ENCODE measurements around the gene NECTIN1. TPM values are rescaled to one million over a fixed set of nuclear protein-coding genes. Genes with fewer than 3 reads are reported as not detected.

NECTIN1 gene
- total and polyA plus RNA-seq, 2 of the 13 experiments (the other 11 are each of a cell fraction or from before 2014, with no cell fraction given) = 3.9 to 7.3 TPM

GRCh38 chr11:119666463-119667131, 62.4 kb downstream of the NECTIN1 start (continued):
- TF ChIP-seq ARID5B (CRISPR knock-in tag; IDR thresholded peaks at IDR 0.05) (0 out of 2 replicates have a peak, but pooled peaks have one; percentile 12), BHLHE40 (IDR thresholded peaks at IDR 0.05; ENCODE audit: low read length) (peak; percentile 45; the same call in 1 of the 2 replicates), MYC (CRISPR knock-in tag; IDR thresholded peaks at IDR 0.05; ENCODE audit: borderline replicate concordance) (no peak; the same call in 1 of the 2 replicates), ASH2L (IDR thresholded peaks at IDR 0.05; ENCODE audit: insufficient read length, low read depth, low read length) (no peak), ETV5 (CRISPR knock-in tag; IDR thresholded peaks at IDR 0.05; ENCODE audit: borderline replicate concordance) (no peak), ZNF780A (CRISPR knock-in tag; IDR thresholded peaks at IDR 0.05) (no peak), HMGXB4 (CRISPR knock-in tag; IDR thresholded peaks at IDR 0.05; ENCODE audit: borderline replicate concordance in 1 of 2, low read depth in 1 of 2) (peak in 1 of 2 experiments; percentile 60; a peak in 2 of 4 replicates), XRCC5 (optimal IDR thresholded peaks at IDR 0.05; ENCODE audit: low read length) (peak; percentile 68), PRDM15 (CRISPR knock-in tag; IDR thresholded peaks at IDR 0.05) (no peak), KLF16 (CRISPR knock-in tag; IDR thresholded peaks at IDR 0.05) (peak in 1 of 2 experiments; percentile 52; a peak in 1 of 4 replicates), TAF15 (IDR thresholded peaks at IDR 0.05; ENCODE audit: low read depth, low read length, poor library complexity, severe bottlenecking) (no peak), SMAD1 (CRISPR knock-in tag; IDR thresholded peaks at IDR 0.05; ENCODE audit: borderline replicate concordance, low read depth) (peak; percentile 65; the same call in 1 of the 2 replicates)
- TF ChIP-seq, protein P1, sequence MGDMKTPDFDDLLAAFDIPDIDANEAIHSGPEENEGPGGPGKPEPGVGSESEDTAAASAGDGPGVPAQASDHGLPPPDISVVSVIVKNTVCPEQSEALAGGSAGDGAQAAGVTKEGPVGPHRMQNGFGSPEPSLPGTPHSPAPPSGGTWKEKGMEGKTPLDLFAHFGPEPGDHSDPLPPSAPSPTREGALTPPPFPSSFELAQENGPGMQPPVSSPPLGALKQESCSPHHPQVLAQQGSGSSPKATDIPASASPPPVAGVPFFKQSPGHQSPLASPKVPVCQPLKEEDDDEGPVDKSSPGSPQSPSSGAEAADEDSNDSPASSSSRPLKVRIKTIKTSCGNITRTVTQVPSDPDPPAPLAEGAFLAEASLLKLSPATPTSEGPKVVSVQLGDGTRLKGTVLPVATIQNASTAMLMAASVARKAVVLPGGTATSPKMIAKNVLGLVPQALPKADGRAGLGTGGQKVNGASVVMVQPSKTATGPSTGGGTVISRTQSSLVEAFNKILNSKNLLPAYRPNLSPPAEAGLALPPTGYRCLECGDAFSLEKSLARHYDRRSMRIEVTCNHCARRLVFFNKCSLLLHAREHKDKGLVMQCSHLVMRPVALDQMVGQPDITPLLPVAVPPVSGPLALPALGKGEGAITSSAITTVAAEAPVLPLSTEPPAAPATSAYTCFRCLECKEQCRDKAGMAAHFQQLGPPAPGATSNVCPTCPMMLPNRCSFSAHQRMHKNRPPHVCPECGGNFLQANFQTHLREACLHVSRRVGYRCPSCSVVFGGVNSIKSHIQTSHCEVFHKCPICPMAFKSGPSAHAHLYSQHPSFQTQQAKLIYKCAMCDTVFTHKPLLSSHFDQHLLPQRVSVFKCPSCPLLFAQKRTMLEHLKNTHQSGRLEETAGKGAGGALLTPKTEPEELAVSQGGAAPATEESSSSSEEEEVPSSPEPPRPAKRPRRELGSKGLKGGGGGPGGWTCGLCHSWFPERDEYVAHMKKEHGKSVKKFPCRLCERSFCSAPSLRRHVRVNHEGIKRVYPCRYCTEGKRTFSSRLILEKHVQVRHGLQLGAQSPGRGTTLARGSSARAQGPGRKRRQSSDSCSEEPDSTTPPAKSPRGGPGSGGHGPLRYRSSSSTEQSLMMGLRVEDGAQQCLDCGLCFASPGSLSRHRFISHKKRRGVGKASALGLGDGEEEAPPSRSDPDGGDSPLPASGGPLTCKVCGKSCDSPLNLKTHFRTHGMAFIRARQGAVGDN (CRISPR knock-in tag; IDR thresholded peaks at IDR 0.05) = peak; percentile 48; the same call in 1 of the 2 replicates

All from HepG2 (cell line).